K562 (cell line): ENCODE data around the gene RAB1B. TPM values are rescaled to one million over a fixed set of nuclear protein-coding genes. Genes with fewer than 3 reads are reported as not detected.

ENCODE experiments used
- BRCA1 ChIP-seq, 2 experiments: fragments of 450-650 bp in 1 of 2; sonication (generic) in 1 of 2; formaldehyde crosslinking in 1 of 2; IDR thresholded peaks; 2 replicates each; pipeline versions ENCODE4 v1.5.0 to v1.6.1; 2017 to 2020; ENCODE audit warnings: mild to moderate bottlenecking in 1 of 2, missing genetic modification reagents in 1 of 2
- CHCHD3 ChIP-seq: fragments of 250-450 bp; sonication (Bioruptor Pico); IDR thresholded peaks from 2 replicates; pipeline ENCODE4 v2.1.2; 2022; ENCODE audit warnings: mild to moderate bottlenecking
- CREBBP ChIP-seq: IDR thresholded peaks from one replicate; pipeline ENCODE4 v1.6.1; 2012; ENCODE audit warnings: low read depth, mild to moderate bottlenecking, control low read depth, inconsistent platforms, low read length
- DPF2 ChIP-seq: fragments of 450-650 bp; IDR thresholded peaks from 2 replicates; pipeline ENCODE4 v1.6.1; 2016
- EP400 ChIP-seq: fragments of 450-650 bp; IDR thresholded peaks from 2 replicates; pipeline ENCODE4 v1.6.1; 2017; ENCODE audit warnings: antibody characterized with exemption, mild to moderate bottlenecking, moderate library complexity
- ETS2 ChIP-seq: IDR thresholded peaks from 2 replicates; pipeline ENCODE4 v1.6.1; 2016; ENCODE audit warnings: borderline replicate concordance, missing genetic modification characterization, mild to moderate bottlenecking, moderate library complexity, missing compliant biosample characterization; ENCODE audit not compliant: poor library complexity, severe bottlenecking
- FOXP1 ChIP-seq: sonication (generic); formaldehyde crosslinking; IDR thresholded peaks from 2 replicates; pipeline ENCODE4 v1.8.0; 2022; ENCODE audit warnings: mild to moderate bottlenecking, missing genetic modification reagents
- HEY1 ChIP-seq: fragments of 250-450 bp; sonication (Bioruptor Pico); IDR thresholded peaks from 2 replicates; pipeline ENCODE4 v1.5.0; 2020; ENCODE audit warnings: mild to moderate bottlenecking, moderate library complexity, borderline replicate concordance
- HOXB6 ChIP-seq: fragments of 250-450 bp; sonication (Bioruptor Pico); IDR thresholded peaks from 2 replicates; pipeline ENCODE4 v1.5.1; 2022; ENCODE audit warnings: mild to moderate bottlenecking, borderline replicate concordance
- KDM2B ChIP-seq: fragments of 250-450 bp; sonication (Bioruptor Pico); IDR thresholded peaks from 2 replicates; pipeline ENCODE4 v1.8.0; 2021; ENCODE audit warnings: mild to moderate bottlenecking, moderate library complexity
- MTA2 ChIP-seq: fragments of 450-650 bp; IDR thresholded peaks from 2 replicates; pipeline ENCODE4 v1.6.1; 2016; ENCODE audit warnings: low read depth
- POLR2G ChIP-seq: fragments of 200-400 bp; formaldehyde crosslinking; IDR thresholded peaks from 2 replicates; pipeline ENCODE4 v1.6.1; 2017; ENCODE audit warnings: low read depth, mild to moderate bottlenecking, antibody characterized with exemption, low read length, moderate library complexity
- SOX6 ChIP-seq: fragments of 450-650 bp; IDR thresholded peaks from 2 replicates; pipeline ENCODE4 v1.6.1; 2014; ENCODE audit warnings: mild to moderate bottlenecking
- SPI1 ChIP-seq: IDR thresholded peaks from 2 replicates; pipeline ENCODE4 v1.6.1; 2011; ENCODE audit warnings: low read depth, low read length, control low read depth, borderline replicate concordance
- ZNF384 ChIP-seq: IDR thresholded peaks from 2 replicates; pipeline ENCODE4 v1.6.1; 2012; ENCODE audit warnings: low read depth, low read length, improper control_type of control experiment
- ZNF41 ChIP-seq: fragments of 250-450 bp; sonication (Bioruptor Pico); conservative IDR thresholded peaks from 2 replicates; pipeline ENCODE4 v1.4.0; 2020; ENCODE audit warnings: mild to moderate bottlenecking
- ZNF583 ChIP-seq: fragments of 250-450 bp; sonication (Bioruptor Pico); IDR thresholded peaks from 2 replicates; pipeline ENCODE4 v1.4.0; 2020
- polyA plus RNA-seq, 8 experiments: library from polyadenylated mRNA; depleted of rRNA in 4 of 8; stranded (reverse) in 5 of 8; unstranded in 3 of 8; fragments of >200 nt; fragmentation: Nextera tagmentation in 2 of 8; fragmentation: Illumina TruSeq in 1 of 8; extraction: Ambion mirVana in 2 of 8; extraction: Trizol in 1 of 8; gene quantifications; 2 replicates each; pipeline versions ENCODE4 v1.2.1 to v1.2.3, GENCODE V29; 2011 to 2014; ENCODE audit warnings: inconsistent platforms in 1 of 8, missing spikeins in 1 of 8
- total RNA-seq, 7 experiments: library from RNA; depleted of rRNA in 6 of 7; stranded (reverse); fragments of >200 nt in 6 of 7; fragmentation: Illumina TruSeq in 2 of 7; extraction: Trizol in 2 of 7; gene quantifications; 2 replicates each; pipeline versions ENCODE4 v1.2.1 to v1.2.3, GENCODE V29; 2011 to 2021; ENCODE audit warnings: low replicate concordance in 1 of 7
- TF ChIP-seq, protein P1 (sequence below): sonication (generic); formaldehyde crosslinking; IDR thresholded peaks from 2 replicates; pipeline ENCODE4 v1.8.1; 2023; ENCODE audit warnings: mild to moderate bottlenecking, missing genetic modification reagents
- TF ChIP-seq, protein P2 (sequence below), 2 experiments: fragments of 450-650 bp; IDR thresholded peaks; 2 replicates each; pipeline ENCODE4 v1.6.1; 2016
- TF ChIP-seq, protein P3 (sequence below): fragments of 450-650 bp; IDR thresholded peaks from 2 replicates; pipeline ENCODE4 v1.6.1; 2017; ENCODE audit warnings: mild to moderate bottlenecking, moderate library complexity
- TF ChIP-seq, protein P4 (sequence below): fragments of 250-450 bp; sonication (Bioruptor Pico); IDR thresholded peaks from 2 replicates; pipeline ENCODE4 v1.5.0; 2020; ENCODE audit warnings: mild to moderate bottlenecking, borderline replicate concordance
- TF ChIP-seq, protein P5 (sequence below): fragments of 450-650 bp; IDR thresholded peaks from 2 replicates; pipeline ENCODE4 v1.6.1; 2016; ENCODE audit warnings: borderline replicate concordance

The RAB1B gene
- total and polyA plus RNA-seq, 9 of the 15 experiments (the other 6 are each of a cell fraction or from before 2014, with no cell fraction given), result 5.6 to 146 (median 98.6) TPM

DNA sequence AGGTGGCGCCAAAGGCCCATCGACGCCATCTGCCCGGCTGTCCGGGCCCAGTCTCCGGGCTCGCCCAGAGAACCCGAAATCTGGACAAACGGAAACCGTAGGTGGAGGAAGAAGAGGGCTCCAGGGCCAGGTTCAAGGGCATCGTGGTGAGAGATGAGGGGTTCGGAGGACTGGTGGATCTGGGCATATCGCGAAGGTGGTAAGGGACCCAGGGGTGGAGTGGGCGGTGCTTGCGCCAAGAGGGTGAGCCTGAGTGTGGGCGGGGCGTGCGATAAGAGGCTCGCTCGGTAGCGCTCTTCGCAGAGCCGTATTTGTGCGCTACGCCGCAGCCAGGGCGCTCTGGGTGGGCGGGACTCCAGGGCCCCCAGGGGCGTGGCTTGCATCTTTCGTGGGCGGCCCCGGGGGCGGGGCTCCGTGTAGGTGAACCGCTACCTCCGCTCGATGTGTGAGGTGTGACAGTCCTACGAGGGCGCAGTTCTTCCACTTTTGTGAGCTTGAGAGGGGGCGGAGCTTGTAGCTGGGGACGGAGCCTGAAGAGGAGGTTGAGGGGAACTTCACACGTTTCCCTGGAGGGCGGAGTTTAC is 43.6 kb downstream of the RAB1B start (continued):
- TF ChIP-seq, protein P1, sequence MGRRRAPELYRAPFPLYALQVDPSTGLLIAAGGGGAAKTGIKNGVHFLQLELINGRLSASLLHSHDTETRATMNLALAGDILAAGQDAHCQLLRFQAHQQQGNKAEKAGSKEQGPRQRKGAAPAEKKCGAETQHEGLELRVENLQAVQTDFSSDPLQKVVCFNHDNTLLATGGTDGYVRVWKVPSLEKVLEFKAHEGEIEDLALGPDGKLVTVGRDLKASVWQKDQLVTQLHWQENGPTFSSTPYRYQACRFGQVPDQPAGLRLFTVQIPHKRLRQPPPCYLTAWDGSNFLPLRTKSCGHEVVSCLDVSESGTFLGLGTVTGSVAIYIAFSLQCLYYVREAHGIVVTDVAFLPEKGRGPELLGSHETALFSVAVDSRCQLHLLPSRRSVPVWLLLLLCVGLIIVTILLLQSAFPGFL (CRISPR knock-in tag), result no peak
- no peak for TF ChIP-seq BRCA1 (IDR thresholded peaks at IDR 0.05)
- TF ChIP-seq BRCA1 (CRISPR knock-in tag; IDR thresholded peaks at IDR 0.05), result no peak
- no peak for TF ChIP-seq MTA2
- TF ChIP-seq CHCHD3 (CRISPR knock-in tag), result no peak
- TF ChIP-seq SOX6, result no peak
- TF ChIP-seq SPI1, result no peak
- peak; percentile 76 for TF ChIP-seq EP400
- TF ChIP-seq ETS2 (tag), result no peak
- TF ChIP-seq, protein P2, sequence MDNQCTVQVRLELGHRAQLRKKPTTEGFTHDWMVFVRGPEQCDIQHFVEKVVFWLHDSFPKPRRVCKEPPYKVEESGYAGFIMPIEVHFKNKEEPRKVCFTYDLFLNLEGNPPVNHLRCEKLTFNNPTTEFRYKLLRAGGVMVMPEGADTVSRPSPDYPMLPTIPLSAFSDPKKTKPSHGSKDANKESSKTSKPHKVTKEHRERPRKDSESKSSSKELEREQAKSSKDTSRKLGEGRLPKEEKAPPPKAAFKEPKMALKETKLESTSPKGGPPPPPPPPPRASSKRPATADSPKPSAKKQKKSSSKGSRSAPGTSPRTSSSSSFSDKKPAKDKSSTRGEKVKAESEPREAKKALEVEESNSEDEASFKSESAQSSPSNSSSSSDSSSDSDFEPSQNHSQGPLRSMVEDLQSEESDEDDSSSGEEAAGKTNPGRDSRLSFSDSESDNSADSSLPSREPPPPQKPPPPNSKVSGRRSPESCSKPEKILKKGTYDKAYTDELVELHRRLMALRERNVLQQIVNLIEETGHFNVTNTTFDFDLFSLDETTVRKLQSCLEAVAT (IDR thresholded peaks at IDR 0.05), result peak in 1 of 2 experiments; percentile 59; a peak in 1 of 4 replicates
- TF ChIP-seq ZNF41 (CRISPR knock-in tag), result no peak
- TF ChIP-seq POLR2G, result peak; percentile 69
- TF ChIP-seq DPF2, result peak; percentile 81
- no peak for TF ChIP-seq CREBBP
- peak; percentile 86 for TF ChIP-seq FOXP1 (CRISPR knock-in tag)
- TF ChIP-seq HOXB6 (CRISPR knock-in tag), result no peak
- TF ChIP-seq KDM2B (CRISPR knock-in tag), result 0 out of 2 replicates have a peak, but pooled peaks have one; percentile 51
- no peak for TF ChIP-seq ZNF583 (CRISPR knock-in tag)
- TF ChIP-seq HEY1, result peak; percentile 29; the same call in 1 of the 2 replicates
- no peak for TF ChIP-seq ZNF384
- TF ChIP-seq, protein P3, sequence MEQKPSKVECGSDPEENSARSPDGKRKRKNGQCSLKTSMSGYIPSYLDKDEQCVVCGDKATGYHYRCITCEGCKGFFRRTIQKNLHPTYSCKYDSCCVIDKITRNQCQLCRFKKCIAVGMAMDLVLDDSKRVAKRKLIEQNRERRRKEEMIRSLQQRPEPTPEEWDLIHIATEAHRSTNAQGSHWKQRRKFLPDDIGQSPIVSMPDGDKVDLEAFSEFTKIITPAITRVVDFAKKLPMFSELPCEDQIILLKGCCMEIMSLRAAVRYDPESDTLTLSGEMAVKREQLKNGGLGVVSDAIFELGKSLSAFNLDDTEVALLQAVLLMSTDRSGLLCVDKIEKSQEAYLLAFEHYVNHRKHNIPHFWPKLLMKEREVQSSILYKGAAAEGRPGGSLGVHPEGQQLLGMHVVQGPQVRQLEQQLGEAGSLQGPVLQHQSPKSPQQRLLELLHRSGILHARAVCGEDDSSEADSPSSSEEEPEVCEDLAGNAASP, result no peak
- TF ChIP-seq, protein P4, sequence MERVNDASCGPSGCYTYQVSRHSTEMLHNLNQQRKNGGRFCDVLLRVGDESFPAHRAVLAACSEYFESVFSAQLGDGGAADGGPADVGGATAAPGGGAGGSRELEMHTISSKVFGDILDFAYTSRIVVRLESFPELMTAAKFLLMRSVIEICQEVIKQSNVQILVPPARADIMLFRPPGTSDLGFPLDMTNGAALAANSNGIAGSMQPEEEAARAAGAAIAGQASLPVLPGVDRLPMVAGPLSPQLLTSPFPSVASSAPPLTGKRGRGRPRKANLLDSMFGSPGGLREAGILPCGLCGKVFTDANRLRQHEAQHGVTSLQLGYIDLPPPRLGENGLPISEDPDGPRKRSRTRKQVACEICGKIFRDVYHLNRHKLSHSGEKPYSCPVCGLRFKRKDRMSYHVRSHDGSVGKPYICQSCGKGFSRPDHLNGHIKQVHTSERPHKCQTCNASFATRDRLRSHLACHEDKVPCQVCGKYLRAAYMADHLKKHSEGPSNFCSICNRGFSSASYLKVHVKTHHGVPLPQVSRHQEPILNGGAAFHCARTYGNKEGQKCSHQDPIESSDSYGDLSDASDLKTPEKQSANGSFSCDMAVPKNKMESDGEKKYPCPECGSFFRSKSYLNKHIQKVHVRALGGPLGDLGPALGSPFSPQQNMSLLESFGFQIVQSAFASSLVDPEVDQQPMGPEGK (CRISPR knock-in tag), result no peak
- TF ChIP-seq, protein P5, sequence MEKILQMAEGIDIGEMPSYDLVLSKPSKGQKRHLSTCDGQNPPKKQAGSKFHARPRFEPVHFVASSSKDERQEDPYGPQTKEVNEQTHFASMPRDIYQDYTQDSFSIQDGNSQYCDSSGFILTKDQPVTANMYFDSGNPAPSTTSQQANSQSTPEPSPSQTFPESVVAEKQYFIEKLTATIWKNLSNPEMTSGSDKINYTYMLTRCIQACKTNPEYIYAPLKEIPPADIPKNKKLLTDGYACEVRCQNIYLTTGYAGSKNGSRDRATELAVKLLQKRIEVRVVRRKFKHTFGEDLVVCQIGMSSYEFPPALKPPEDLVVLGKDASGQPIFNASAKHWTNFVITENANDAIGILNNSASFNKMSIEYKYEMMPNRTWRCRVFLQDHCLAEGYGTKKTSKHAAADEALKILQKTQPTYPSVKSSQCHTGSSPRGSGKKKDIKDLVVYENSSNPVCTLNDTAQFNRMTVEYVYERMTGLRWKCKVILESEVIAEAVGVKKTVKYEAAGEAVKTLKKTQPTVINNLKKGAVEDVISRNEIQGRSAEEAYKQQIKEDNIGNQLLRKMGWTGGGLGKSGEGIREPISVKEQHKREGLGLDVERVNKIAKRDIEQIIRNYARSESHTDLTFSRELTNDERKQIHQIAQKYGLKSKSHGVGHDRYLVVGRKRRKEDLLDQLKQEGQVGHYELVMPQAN, result peak; percentile 68; the same call in 1 of the 2 replicates
